Stomach smooth muscle (tissue), 2 donors: Measurements from ENCODE around the gene ASCL2.
A peak's percentile ranks its signal among the peaks of the same experiment; 100 is the strongest.

Source experiments
- H3K27ac ChIP-seq: one replicate; pipeline ENCODE4 v1.7.0; 2013; ENCODE audit warnings: mild to moderate bottlenecking, low read length, inconsistent platforms
- H3K27me3 ChIP-seq, 2 donors: one replicate each; pipeline ENCODE4 v1.7.0; 2013; ENCODE audit warnings: low read length in 2 of 2; ENCODE audit not compliant: insufficient read depth in 2 of 2, control insufficient read depth in 1 of 2
- H3K36me3 ChIP-seq, 2 donors: one replicate each; pipeline ENCODE4 v1.7.0; 2013; ENCODE audit warnings: low read length in 2 of 2; ENCODE audit not compliant: control insufficient read depth in 2 of 2, insufficient read depth in 2 of 2
- H3K4me1 ChIP-seq: one replicate; pipeline ENCODE4 v1.7.0; 2013; ENCODE audit warnings: low read length; ENCODE audit not compliant: control insufficient read depth, insufficient read depth
- H3K4me3 ChIP-seq, 2 donors: one replicate each; pipeline ENCODE4 v1.7.0; 2013; ENCODE audit warnings: low read length in 2 of 2
- H3K9ac ChIP-seq, 2 donors: one replicate each; pipeline ENCODE4 v1.7.0; 2013; ENCODE audit warnings: low read length in 2 of 2, mild to moderate bottlenecking in 1 of 2
- H3K9me3 ChIP-seq, 2 donors: one replicate each; pipeline ENCODE4 v1.7.0; 2013; ENCODE audit warnings: low read length in 2 of 2; ENCODE audit not compliant: control insufficient read depth in 2 of 2
- donor health status: healthy.
- donor health status: Pancreatic carcinoma.

Gene ASCL2

DNA sequence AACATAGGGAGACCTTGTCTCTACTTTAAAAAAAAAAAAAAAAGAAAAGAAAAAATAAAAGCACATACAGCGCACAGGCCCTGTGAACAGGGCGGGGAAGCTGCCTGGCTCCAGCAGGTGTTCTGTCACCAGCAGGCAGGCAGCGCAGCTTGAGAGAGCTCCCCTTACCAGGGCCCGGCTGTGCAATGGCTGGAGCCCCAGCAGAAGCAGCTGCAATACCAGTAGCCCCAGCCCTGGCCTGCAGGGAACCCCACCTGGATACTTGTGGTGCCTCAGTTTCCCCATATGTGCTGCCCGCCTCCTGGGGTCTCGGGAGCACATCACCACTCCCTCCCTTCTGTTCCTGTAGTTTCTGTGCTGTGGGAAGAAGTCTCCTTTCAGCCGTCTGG lies 43.7 kb upstream of the ASCL2 start:
- peak overlapping the region; percentile 89 for H3K27ac ChIP-seq
- no peaks in the 10 kb centered on the region for H3K27me3 ChIP-seq
- peak overlapping the region in 1 of 2 donors; percentile 60 for H3K9ac ChIP-seq
- peaks cover 0 to 10% of the 10 kb centered on the region in 2 donors for H3K9me3 ChIP-seq
- H3K4me3 ChIP-seq, result peak overlapping the region in 1 of 2 donors; percentile 35
- H3K4me1 ChIP-seq, result peaks cover 47% of the 10 kb centered on the region
- H3K36me3 ChIP-seq, result no peaks in the 10 kb centered on the region

DNA sequence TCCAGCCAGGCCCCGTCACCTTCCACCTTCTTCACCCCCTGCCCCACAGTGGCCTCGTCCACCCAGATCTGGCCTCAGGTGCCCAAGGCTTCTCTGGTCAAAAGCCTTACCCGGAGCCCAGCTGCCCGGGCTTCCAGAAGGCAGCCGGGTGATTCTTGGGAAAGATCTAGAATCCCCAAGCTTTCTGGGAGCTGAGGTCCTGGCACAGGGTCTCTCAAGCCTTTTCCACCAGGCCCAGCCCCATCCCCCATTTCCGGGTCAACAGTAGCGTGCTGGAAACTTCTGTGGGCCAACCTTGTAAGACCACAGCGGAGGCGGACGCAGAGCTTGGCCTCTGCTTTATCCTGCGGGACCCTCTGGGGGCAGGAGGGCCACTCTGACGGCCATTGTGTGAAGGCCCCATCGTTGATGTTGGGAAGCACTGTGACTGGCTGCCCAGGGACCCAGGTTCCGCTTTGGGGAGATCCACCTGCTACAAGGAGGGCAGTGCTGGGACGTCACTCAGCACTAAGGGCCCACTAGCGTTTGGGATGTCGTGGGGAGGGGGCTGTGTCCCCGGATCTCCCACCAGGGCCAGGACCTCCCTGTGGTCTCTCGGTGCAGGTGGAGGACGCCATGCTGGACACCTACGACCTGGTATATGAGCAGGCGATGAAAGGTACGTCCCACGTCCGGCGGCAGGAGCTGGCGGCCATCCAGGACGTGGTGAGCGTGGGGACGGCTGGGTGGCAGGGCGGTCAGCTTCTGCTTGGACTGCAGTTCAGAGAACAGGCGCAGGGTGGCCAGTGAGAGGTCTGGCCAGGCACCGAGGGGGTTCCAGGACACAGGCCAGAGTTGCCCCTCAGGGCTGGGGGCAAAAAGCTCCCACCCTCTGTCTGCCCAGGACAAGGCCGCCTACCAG lies 42.9 kb upstream of the ASCL2 start:
- Histone ChIP-seq H3K27ac (peak overlapping the region; percentile 89), H3K4me3 (no peak overlapping the region), H3K9ac (peak overlapping the region in 1 of 2 donors; percentile 29), H3K9me3 (peaks cover 0 to 10% of the 10 kb centered on the region in 2 donors), H3K36me3 (no peaks in the 10 kb centered on the region), H3K27me3 (no peaks in the 10 kb centered on the region), H3K4me1 (peaks cover 47% of the 10 kb centered on the region)

DNA sequence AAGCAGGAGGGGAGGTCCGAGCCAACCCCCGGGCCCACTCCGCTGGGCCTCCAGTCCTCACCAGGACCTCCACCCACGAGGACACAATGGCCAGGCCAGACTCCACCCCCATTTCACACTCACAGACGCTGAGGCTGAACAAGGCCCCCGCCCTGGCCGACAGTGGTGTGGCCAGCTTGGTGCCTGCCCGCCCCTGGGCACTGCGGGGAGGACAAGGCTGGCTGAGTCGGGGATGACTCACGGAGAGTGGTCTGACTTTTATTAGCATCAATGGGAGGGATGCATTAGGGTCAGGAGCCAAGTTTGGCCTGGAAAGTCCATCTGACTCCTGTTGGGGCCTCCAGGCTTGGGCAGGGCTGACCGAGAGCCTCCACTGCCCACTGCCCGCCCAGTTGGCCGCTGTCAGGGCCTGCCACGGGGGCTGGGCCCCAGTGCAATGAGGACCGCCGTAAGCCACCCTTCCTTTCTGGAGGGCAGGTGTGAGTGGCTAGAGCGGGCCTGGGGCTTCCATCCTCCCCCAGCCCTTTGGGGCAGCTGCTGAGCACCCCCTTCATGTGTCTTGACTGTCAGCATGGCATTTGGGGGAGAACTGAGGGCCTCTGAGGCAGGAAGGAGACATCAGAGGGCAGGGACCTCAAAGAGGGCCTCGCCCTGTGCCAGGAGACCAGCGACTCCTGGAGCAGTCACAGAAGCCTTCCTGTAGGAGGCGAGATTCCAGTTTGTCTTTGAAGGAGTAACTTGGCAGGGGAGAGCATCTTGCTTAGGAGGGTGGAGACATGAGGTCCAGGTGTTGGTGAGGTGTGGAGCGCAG lies 42.0 kb upstream of the ASCL2 start:
- no peak overlapping the region for H3K9ac ChIP-seq
- peak overlapping the region; percentile 18 for H3K27ac ChIP-seq
- no peaks in the 10 kb centered on the region for H3K27me3 ChIP-seq
- H3K4me3 ChIP-seq, result no peak overlapping the region
- no peaks in the 10 kb centered on the region for H3K36me3 ChIP-seq
- H3K4me1 ChIP-seq, result peaks cover 53% of the 10 kb centered on the region
- peaks cover 0 to 4% of the 10 kb centered on the region in 2 donors for H3K9me3 ChIP-seq

DNA sequence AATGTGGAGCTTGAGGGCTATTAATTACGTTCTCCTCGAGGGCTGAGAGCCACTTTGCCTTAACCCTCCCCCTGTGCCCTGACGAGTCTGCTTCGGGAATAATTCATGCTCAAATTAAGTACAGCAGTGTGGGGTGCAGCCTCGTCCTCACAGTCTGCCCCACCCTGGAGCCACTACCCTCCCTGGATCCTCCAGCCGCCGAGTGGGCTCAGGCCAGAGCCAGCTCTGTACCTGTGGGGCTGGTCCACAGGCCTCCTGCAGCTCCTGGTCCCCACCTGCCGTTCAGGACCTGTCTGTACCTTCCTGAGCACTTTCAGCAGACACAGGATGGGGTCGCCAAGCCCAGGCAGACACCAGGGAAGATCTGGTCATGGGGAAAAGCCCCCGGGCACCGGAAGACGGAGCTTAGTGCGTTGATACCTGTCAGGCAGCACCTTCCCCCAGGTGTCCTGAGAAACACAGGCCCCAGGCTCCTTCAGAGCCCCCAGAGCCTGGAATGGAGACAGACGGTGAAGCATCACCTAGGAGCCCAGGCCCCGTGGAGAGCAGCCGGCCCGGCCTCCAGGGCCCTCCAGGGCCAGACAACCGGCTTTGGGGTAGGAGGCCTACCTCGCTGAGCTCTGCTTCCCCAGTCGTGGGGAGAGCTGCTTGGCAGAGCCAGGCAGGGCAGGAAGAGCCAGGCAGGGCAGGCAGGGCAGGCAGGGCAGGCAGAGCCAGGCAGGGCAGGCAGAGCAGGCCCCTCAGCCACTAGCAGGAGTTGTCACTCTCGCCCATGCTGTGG lies 41.2 kb upstream of the ASCL2 start:
- H3K27me3 ChIP-seq, result no peaks in the 10 kb centered on the region
- peaks cover 60% of the 10 kb centered on the region for H3K4me1 ChIP-seq
- H3K9ac ChIP-seq, result peak overlapping the region in 1 of 2 donors; percentile 5
- H3K36me3 ChIP-seq, result no peaks in the 10 kb centered on the region
- no peak overlapping the region for H3K4me3 ChIP-seq
- peak overlapping the region; percentile 18 for H3K27ac ChIP-seq
- H3K9me3 ChIP-seq, result no peaks in the 10 kb centered on the region

DNA sequence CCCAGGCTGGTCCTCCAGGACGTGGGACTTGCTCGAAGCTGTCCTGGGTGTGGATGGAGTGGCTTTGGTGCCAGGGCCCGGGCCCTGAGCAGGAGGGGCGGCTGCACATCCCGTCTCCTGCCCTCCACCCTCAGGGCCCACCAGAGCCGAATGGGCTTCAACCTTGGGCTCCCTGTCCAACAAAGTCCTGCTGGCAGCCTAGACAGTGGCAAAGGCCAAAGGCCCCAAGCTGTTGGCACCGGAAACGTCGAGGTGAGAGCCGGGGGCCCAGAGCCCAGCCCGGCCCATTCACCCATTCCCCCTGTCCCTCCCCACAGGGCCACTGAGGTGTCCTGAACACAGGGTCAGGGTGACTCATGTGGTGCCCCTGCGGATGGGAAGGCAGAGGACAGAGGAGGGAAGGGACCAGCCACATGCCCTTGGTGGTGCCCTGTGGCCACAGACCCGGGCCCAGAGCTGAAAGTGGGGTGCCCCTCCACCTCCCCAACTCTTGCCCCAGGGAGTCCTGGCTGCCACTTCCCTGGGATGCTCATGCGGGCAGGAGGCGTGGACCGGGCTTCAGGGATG lies 40.5 kb upstream of the ASCL2 start:
- Histone ChIP-seq H3K4me3 (no peak overlapping the region), H3K27ac (no peak overlapping the region), H3K9me3 (no peaks in the 10 kb centered on the region), H3K9ac (no peak overlapping the region), H3K4me1 (peaks cover 63% of the 10 kb centered on the region), H3K27me3 (no peaks in the 10 kb centered on the region), H3K36me3 (no peaks in the 10 kb centered on the region)

DNA sequence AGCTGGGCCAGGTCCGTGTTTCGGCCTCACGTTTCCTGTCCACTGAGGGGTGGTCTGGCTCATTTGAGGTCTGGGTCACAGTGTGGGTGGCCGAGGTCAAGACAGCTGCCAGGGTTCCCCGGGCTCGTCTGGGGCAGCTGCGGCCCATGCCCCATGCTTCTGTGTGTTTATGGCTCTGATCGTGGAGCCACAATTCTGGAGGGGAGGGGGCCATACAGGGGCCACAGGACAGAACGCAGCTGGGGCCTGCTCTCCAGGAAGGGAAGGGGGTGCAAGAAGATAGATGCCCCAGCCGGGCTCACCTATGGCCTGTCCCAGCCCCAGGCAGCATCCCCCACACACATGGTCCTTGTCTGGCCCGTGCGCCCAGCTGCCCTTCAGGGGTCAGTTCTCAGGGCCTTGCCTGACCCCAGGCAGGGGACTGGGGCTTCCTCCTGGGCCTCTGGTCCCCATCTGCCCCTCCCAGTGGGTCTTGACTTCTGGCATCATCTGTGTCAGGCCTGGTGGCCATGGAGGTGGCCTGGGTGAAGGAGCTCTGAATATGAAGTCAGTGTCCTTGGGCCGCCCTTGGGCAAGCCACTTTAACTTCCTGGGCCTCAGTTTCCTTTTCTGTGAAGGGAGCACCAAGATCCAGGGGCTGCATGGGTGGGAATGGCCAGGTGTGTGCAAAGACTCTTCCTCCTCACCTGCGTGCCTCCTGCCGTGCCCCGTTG lies 39.8 kb upstream of the ASCL2 start:
- H3K27me3 ChIP-seq, result no peaks in the 10 kb centered on the region
- no peaks in the 10 kb centered on the region for H3K36me3 ChIP-seq
- H3K4me1 ChIP-seq, result peaks cover 63% of the 10 kb centered on the region
- H3K9me3 ChIP-seq, result no peaks in the 10 kb centered on the region
- no peak overlapping the region for H3K9ac ChIP-seq
- H3K4me3 ChIP-seq, result no peak overlapping the region
- no peak overlapping the region for H3K27ac ChIP-seq

DNA sequence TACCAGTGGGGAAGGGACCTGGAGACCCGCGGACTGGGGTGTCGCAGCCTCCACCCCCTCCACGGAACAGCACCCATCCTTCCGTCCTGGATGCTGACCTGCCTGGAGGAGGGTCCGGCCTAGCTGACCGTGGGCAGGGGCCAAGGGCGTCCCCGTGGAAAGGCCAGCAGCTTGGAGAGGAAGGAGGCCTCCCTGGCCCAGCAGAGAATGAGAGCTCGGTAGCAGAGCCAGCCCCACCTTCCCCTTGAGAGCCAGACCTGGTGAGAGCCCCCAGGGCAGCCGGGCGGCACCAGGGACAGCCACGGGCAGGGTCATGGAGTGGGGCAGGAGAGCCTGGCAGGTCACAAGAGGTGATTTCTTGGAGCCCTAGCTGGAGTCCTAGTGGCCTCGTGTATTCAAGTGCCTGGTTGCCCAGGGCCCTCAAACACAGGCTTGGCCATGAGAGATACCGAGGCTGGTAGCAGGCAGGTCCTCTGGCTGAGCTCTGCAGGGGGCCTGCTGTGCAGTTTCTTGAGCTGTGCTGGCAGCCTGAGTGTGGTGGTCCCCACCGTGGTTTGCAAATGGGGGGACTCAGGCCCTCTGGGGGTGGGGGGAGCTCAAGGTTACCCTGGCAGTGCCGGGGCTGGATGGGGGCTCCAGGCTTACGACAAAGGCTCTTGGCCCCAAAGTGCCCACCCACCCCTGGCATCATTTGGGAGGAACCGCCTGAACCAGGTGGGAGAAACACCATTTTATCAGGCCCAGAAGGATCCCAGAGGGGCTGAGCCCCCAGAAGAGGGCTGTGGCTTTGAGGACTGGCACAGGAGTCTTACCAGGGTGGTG lies 39.1 kb upstream of the ASCL2 start:
- no peaks in the 10 kb centered on the region for H3K36me3 ChIP-seq
- no peaks in the 10 kb centered on the region for H3K9me3 ChIP-seq
- H3K4me1 ChIP-seq, result peaks cover 65% of the 10 kb centered on the region
- no peak overlapping the region for H3K27ac ChIP-seq
- no peak overlapping the region for H3K9ac ChIP-seq
- H3K27me3 ChIP-seq, result no peaks in the 10 kb centered on the region
- no peak overlapping the region for H3K4me3 ChIP-seq

DNA sequence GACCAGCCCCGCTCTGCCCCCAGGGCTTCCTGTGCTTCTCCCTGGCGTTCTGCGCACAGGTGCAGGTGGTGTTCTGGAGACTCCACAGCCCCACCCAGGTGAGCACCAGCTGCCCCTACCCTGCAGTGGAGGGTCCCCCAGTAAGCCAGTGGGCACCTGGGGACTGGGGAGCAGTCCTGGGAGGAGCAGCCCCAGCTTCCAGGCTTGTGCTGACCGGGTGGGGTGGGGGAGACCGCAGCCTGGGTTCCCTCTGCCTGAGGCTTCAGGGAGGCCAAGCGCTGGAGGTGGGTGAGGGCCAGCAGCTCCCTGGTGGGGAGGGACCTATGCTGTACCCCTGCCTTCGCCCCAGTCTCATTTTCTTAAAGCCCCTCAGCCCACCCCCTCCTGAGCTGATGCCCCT lies 38.3 kb upstream of the ASCL2 start:
- H3K4me1 ChIP-seq, result peaks cover 65% of the 10 kb centered on the region
- H3K27me3 ChIP-seq, result no peaks in the 10 kb centered on the region
- no peak overlapping the region for H3K4me3 ChIP-seq
- no peak overlapping the region for H3K9ac ChIP-seq
- H3K9me3 ChIP-seq, result no peaks in the 10 kb centered on the region
- H3K36me3 ChIP-seq, result no peaks in the 10 kb centered on the region
- no peak overlapping the region for H3K27ac ChIP-seq

DNA sequence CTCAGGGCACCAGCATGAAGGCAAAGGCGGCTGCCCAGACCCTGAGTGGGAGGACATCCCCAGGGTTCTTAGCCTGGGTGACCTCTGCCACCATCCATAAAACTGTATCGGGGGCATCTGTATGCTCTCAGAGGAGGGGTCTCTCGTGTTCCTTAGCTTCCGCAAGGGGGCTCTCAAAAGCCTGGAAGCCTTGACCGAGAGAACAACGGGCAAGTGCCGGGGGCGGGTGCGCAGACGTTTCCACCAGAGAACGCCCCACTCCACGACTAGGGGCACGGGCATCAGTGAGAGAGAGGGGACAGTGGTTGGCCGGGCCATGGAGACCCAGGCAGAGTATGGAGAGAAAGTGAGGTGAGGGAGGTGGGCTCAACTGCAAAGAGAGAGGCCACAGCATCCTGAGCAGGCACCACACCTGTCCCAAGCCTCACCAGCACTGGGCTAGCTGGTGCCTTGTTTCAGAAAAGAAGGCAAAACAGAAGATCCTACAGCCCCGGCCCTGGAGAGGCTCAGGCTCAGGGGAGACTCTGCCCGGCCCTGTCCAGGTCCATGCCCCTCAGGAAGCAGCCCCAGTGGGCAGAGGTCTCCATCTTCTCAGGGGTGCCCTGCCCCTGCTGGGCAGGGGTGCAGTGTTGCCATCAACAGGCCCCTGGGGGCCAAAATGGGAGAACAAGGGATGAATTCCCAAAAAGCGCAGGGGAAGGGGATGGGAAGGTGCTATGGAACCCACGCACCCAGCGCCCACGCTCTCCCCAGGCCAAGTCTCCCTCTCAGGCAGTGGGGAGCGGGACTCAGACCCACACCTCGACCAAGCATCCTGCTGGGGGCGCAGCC lies 37.3 kb upstream of the ASCL2 start:
- no peaks in the 10 kb centered on the region for H3K9me3 ChIP-seq
- no peaks in the 10 kb centered on the region for H3K27me3 ChIP-seq
- H3K4me1 ChIP-seq, result peaks cover 66% of the 10 kb centered on the region
- H3K27ac ChIP-seq, result peak overlapping the region; percentile 78
- peak overlapping the region; percentile 11 to 35 for H3K4me3 ChIP-seq
- no peaks in the 10 kb centered on the region for H3K36me3 ChIP-seq
- H3K9ac ChIP-seq, result peak overlapping the region in 1 of 2 donors; percentile 22
